ENCODE results near the gene BCL2L14.
"Not testable (repeated sequence)": the region's sequence is repeated elsewhere in the genome, so short reads cannot be mapped to it uniquely, and the experiment has no call there.

GRCh38 chr12:12110923-12111555, 40.3 kb downstream of the BCL2L14 start:
- not testable (repeated sequence) for TF ChIP-seq CTCF, POLR2A, EP300 (IDR thresholded peaks at IDR 0.05)
